ENCODE measurements around the gene LRRC45.

The LRRC45 gene

DNA sequence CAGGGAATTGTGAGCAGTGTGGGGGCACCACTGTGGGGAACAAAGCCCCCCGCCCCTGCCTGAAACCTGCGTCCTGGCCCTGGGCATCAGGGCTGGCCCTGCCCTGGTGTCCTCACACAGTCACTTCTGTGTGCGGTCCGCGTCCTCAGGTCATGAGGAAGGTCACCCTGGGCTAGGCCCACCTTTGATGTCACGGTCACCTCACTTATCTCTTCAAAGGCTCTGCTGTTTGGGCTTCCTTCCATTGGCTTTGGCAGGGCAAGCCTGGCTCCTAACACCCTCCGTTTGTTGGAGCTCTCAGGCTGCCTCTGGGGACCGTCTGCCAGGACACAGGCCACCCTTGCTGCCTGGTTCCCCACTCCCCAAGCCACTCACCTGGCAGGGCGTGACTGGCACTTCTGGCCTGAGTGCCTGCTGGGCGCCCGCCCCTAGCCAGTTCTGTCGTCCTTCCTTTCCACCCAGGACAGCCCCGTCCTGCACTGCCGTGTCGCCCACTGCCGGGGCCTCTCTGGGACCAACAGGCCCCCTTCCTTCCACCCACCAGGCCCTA lies 9.3 kb upstream of the LRRC45 start:
- no peak overlapping the region for H3K4me3 ChIP-seq (ENCODE audit: low read depth, low read length)

GRCh38 chr17:82014432-82014831 lies 8.7 kb upstream of the LRRC45 start:
- H3K4me3 ChIP-seq (ENCODE audit: low read depth, low read length), result no peak overlapping the region
- TF ChIP-seq, protein P1, sequence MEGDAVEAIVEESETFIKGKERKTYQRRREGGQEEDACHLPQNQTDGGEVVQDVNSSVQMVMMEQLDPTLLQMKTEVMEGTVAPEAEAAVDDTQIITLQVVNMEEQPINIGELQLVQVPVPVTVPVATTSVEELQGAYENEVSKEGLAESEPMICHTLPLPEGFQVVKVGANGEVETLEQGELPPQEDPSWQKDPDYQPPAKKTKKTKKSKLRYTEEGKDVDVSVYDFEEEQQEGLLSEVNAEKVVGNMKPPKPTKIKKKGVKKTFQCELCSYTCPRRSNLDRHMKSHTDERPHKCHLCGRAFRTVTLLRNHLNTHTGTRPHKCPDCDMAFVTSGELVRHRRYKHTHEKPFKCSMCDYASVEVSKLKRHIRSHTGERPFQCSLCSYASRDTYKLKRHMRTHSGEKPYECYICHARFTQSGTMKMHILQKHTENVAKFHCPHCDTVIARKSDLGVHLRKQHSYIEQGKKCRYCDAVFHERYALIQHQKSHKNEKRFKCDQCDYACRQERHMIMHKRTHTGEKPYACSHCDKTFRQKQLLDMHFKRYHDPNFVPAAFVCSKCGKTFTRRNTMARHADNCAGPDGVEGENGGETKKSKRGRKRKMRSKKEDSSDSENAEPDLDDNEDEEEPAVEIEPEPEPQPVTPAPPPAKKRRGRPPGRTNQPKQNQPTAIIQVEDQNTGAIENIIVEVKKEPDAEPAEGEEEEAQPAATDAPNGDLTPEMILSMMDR (IDR thresholded peaks at IDR 0.05; ENCODE audit: borderline replicate concordance, insufficient read depth, low read depth, low read length), result no peak

More for the DNA sequence above, 9.3 kb upstream of the LRRC45 start:
- TF ChIP-seq, protein P1 (IDR thresholded peaks at IDR 0.05; ENCODE audit: borderline replicate concordance, insufficient read depth, low read depth, low read length), result no peak

GRCh38 chr17:82014971-82015310 lies 8.2 kb upstream of the LRRC45 start:
- no peak overlapping the region for H3K4me3 ChIP-seq (ENCODE audit: low read depth, low read length)
- TF ChIP-seq, protein P1 (IDR thresholded peaks at IDR 0.05; ENCODE audit: borderline replicate concordance, insufficient read depth, low read depth, low read length), result no peak

DNA sequence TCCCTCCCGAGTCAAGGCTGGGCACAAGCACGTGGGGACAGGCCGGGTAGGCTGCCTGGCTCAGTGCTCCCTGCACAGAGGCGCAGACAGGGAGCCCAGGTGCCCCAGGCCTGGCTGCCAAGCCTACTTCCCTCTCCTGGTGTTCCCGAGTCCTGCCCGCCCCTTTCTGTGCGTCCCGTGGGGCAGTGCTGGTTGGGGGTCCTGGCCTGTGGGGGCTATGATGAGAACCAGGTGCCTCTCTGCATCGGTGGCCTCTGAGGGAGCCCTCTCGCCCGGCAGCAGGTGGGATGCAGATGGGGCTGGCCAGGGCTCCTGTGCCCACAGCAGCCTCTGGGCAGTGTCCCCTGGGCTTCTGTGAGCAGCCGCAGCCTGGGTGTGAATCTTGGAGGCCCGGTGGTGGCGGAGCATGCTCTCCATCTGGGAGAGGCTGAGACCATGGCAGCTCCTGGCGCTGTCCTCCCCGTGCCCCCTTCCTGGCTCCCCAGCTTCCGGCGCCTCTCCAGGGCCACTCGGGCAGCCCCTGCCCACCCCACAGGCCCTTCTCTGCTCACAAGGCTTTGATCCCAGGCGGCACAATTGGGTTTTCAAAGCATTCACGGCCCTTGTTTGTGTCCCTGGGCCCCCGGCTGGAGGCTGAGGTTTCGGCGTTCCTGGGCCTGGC lies 7.7 kb upstream of the LRRC45 start:
- H3K4me3 ChIP-seq (ENCODE audit: low read depth, low read length), result no peak overlapping the region
- TF ChIP-seq, protein P1 (IDR thresholded peaks at IDR 0.05; ENCODE audit: borderline replicate concordance, insufficient read depth, low read depth, low read length), result no peak

- no peak overlapping the region for H3K4me3 ChIP-seq (ENCODE audit: low read depth, low read length)
- TF ChIP-seq, protein P1 (IDR thresholded peaks at IDR 0.05; ENCODE audit: borderline replicate concordance, insufficient read depth, low read depth, low read length), result no peak
Measured at GRCh38 chr17:82016061-82016874, 6.8 kb upstream of the LRRC45 start.

DNA sequence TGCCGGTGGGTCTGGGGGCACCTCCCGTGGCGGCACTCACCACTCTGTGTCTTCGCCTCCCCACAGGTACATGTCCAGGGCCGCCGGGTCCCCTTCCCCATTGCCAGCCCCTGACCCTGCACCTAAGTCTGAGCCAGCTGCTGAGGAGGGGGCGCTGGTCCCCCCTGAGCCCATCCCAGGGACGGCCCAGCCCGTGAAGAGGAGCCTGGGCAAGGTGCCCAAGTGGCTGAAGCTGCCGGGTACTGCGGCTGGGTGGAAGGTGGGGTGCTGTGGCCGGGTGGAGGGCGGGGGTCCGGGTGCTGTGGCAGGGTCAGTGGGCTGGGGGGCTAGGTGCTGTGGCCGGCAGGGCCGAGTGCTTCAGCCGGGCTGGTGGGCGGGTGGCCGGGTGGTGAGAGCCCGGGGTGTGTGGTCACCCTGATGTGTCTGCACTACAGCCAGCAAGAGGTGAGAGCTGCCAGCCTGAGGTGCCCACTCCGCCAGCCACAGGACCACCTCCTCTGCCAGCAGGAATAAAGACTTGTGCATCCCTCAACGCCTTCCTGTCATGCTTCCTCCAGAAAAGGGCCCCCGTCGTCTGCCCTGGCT lies 6.1 kb upstream of the LRRC45 start:
- no peak overlapping the region for H3K4me3 ChIP-seq (ENCODE audit: low read depth, low read length)
- TF ChIP-seq, protein P1 (IDR thresholded peaks at IDR 0.05; ENCODE audit: borderline replicate concordance, insufficient read depth, low read depth, low read length), result no peak

All from GM12875 (cell line).